GM21619 (cell line): ENCODE results near the gene DYNLT5.
"Not testable (repeated sequence)": the region's sequence is repeated elsewhere in the genome, so short reads cannot be mapped to it uniquely, and the experiment has no call there.

Source experiments
- ATAC-seq: cut with Tn5 transposase; IDR thresholded peaks from one replicate; pipeline ENCODE4 v1.9.1; 2021; ENCODE audit not compliant: unreplicated experiment

Gene DYNLT5

DNA sequence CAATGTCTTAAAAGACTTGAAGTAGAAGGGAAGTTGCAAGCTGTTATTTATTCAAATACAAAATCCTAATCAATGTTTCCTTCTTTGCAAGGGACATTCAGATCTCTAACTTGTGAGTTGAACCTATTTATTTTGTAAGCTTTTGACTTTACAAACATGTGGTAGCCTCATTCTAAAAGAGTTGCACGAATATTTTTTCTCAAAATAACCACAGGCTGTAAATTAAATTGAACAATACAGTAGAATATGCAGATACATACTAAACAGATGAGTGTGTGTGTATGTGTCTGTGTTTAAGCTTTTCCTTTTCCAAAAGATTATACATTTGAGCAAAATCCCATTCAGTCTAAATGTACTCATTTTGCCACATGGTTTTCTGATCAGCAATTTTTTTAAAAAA lies 4.8 kb upstream of the DYNLT5 start:
- no peak for ATAC-seq

DNA sequence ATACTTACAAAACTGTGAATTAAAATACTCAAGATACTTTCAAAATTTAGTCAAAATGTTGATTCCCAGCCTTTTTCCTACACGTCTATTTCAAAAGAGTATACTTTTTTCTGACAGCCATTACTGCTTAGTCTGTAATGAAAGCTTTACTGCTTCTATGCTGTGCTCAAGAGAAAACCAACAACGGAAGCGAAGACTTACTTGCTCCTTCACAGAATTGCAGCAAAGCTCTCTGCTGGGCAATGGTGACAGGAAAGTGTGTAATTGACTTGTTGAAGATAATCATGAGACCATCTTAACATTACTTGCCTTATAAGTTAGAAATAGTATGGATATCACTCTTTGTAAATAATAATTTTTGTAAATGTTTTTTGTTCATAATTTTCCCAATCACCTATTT lies 1.7 kb upstream of the DYNLT5 start:
- ATAC-seq = no peak

DNA sequence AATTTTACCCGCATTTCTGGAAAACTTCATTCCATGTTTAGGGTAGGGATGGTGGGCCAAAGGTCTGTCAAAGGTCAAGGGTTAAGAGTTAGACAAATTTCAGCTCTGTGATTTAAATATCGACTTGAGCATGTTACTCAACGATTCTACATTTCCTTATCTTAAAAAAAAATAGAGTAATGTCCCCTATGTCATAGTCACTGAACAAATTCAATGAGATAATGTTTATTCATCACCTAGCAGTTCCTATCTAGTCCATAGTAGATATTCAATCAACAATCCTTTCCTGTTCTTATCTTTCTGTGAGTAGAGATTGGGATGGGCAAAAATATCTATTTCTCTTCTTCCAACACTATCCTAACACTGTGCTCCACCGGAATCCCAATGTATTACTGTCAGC lies 1.1 kb upstream of the DYNLT5 start:
- no peak for ATAC-seq

DNA sequence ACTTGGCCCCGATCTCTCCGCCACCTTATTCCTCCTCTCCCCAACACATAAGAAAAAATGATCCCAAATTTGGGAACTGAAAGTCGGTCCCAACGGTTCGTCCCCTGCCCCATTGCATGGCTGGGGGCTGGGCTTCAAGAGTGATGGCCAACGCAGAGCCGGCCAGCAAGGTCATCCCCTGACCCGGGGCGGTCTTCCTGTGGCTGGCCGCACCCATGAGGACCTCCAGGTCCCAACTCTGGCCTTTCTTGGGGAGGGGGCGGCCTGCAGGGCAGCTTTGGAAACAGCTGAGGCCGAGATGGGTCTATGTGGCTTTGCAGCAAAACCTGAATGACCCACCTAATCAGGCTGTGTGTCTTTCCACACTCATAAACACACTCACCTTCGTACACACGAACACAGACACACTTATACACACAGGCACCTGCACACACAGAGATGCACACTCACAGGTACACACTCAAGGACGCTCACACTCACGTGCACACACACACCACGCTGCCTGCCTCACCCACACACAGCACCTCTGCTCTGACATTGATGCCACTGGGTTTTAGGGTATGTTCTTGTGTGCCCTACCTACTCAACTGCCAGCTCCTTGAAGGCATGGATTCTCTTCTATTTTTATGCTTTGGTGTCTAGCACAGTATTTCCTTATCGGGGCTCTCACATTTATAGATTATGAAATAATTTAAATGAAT lies 562 bp downstream of the DYNLT5 start:
- ATAC-seq = no peak

DNA sequence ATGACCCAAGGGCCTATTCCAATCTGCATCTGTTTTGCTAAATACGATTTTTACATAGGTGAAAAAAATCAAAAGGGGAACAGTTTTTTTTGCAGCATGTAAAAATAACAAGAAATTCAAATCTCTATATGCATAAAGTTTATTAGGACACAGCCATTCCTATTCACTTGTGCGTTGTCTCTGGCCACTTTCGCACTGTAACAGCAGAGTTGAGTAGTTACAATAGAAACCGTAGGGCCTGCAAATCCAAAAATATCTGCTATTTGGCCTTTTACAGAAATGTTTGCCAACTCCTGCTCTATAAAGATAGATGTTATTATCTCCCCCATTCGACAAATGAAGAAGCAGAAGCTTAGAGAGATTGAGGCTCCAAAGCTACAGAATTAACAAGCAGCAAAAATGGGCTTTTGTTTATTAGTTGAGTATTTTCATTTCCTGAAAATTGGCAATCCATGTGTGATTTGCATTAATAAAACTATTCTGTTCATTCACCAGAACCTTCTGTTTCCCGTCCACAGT lies 5.5 kb downstream of the DYNLT5 start:
- no peak for ATAC-seq

DNA sequence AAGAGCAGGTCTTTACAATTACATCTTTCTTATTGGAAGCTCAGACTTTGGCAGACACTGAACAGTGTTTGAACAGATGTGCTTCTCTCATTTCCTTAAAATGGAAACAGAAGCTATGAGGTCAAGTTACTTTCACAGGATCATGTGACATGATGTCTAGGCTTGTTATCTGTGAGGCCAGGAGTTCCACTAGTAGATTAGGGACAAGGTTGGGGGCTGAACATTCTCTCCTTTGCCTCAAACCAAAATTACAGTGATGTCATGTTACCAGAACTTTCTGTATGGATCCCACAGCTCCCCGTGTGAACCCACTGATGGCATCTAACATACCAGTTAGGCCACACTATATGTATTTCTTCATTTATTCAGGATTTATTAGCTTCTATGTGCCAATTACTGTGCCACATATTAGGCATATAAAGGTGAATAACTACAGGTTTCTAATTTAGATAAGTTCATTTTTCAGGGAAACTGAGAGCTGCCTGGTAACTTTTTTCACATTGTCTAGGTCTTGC lies 6.0 kb downstream of the DYNLT5 start:
- ATAC-seq = peak; percentile 100

DNA sequence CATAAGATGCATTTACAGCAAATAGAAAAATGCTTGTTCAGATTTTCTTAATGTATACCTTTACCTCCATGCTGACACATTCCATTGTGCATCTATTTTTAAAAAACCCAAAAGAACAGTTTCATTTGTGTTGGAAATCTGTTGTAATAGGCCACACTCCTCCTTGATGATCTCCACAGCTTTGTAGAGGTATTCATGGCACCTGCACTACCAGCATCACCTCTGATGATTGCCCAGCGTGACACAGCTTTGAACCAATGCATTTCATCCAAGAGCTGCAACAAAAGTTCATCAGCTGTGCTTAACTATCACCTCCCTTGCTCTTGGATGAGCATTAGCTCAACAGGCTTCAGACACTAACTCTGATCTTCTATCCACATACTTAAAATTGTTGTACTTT lies 8.2 kb downstream of the DYNLT5 start:
- no peak for ATAC-seq

DNA sequence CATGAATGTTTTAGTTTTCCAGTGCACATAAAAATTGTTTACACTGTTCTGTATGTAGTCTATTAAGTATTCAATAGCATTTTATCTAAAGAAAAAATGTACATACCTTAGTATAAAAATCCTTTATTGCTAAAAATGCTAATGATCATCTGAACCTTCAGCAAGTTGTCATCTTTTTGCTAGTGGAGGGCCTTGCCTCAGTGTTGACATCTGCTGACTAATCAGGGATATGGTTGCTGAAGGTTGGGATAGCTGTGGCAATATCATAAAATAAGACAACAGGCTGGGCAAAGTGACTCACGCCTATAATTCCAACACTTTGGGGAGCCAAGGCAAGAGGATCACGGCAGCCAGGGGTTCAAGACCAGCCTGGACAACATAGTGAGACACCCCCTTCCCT lies 9.0 kb downstream of the DYNLT5 start:
- no peak for ATAC-seq

DNA sequence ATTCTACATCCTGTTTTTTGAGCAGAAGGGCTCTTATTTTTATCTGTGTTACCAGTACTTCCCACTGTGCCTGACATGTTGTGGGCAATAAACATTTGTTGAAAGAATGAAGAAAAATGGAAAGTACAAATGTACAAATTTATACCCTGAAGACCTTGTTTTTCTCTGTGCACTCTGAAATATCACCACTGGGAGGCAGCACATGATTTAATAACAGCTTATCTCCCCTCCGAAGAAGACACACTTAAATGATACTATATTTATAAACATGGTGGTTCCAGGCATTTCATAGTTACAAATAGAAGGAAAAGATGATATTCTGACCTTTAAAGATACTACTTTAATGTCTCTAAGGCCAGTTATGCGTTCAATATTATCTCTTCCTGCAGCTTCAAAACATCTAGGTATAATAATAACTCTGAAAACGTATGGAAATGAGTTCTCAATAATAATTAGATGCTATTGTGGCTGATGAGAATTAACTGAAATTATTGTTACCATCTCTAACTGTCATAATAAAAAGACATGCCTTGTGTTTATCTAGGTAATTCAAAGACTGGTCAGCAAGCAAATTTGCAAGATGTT lies 12.8 kb downstream of the DYNLT5 start:
- ATAC-seq = peak; percentile 76

DNA sequence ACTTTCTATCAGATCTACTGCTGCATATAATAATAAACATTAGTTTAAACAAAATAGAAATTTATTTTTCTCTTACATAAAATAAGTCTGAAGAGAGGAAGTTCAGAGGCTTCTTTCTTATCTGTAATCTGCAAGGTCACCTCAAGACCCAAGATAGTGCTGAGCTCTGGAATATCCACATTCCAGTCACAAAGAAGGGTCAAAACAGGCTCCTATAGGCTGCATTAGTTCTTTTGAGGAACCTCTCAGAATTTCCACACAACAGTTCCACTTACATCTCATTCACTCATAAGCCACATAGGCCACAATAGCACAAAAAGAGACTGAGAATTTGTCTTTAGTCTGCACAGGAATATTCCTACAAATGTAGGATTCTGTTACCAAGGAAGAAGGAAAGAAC lies 15.4 kb downstream of the DYNLT5 start:
- ATAC-seq = no peak

DNA sequence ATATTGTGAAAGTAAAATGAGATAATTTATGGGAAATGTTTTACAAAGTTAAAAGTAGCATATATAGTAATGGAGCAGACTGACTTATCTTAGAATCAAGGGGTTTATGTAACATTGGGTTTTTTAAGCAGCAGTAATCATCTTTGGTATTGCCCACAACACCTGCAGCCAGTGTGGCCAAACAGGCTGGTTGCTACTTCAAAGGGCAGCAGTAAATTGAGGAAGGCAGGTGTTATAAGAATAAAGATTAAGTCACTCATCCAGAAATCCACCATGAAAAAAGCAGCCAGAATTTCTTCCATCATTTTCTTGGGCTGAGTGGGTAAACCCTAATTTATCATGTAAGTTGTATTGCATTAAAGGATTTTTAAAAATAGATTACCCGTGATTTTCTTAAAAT lies 16.7 kb downstream of the DYNLT5 start:
- no peak for ATAC-seq

DNA sequence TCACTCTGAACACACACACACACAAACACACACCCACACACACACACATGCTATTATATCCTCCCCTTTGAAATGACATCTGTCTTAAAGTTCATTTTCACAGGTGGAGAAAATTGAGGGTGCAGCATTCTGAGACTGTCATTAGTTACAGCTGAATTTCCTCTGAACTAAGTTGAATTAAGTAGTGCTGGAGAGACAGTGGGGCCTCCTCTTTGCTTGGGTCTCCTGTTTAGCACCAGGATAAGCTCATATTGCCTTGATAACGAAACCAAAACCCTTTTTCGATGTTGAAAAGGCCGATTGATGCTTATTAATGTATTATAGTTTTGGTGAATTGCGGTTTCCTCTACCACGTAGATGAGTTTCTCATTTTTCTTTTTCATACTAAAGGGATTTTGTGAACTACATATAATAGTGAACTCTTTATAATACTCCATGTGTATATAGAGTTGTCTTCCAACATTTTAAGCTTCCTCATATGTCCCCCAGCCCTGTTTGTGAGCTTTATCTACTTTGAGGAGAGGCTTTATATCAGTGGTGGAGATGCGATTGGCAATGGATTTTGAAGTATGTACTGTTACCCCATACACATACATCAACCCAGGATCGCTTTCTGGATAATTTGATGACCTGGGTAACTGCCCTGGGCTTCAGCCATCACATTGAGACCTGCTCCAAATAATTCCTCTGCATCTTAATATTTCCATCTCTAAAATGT lies 17.4 kb downstream of the DYNLT5 start:
- ATAC-seq = no peak

DNA sequence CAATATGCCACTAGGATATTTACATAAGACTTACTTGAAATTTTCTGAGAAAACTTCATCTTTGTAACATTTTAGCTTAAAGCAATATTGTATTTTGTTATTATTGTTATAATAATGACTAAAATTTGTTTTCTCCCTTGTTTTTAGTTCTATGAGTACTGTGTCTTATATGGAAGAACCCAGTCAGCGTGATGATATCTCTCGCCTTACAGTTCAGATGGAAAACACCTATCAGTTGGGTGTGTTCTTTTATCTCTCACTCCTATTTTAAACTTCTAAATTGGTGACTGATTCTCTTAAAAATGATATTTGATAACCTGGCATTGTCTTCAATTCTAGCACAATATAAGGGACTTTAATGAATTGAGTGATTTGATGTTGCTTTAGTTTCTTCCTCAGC lies 18.0 kb downstream of the DYNLT5 start:
- ATAC-seq = no peak

DNA sequence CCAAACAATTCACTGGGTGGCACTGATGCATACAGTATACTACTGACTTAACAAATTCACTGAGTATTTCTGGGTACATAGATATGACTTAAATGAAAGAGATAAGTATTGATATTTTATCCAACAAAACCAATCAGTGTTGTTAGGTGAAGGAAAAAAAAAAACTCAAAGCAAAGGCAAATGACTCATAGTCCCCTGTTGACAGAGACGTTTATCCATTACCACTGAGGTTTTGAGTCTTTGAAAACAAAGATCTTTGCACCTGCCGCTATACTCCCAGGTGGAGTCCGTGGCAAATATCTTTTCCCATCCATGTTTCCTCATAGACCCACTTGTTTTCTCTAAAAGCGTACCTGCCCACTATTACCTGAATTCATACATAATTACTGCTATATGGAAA lies 18.4 kb downstream of the DYNLT5 start:
- ATAC-seq = no peak

DNA sequence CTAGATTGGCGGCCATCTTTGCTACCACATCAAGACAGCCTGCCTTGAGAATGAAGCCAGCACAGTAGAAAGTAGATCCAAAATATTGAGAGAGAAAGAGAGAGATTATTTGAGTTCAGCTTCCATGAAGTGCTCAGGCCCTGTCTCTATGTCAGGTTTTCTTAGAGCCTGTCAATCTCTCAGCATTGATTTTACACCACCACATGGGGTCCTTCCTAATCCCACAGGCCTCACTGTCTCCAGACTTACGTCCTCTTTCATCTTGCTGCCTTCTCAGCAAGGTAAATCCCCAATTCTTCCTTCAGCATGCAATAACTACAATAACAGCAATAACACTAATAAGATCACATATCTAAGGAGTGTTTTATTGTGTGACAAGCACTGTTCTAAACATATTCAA lies 21.0 kb downstream of the DYNLT5 start:
- ATAC-seq = no peak

DNA sequence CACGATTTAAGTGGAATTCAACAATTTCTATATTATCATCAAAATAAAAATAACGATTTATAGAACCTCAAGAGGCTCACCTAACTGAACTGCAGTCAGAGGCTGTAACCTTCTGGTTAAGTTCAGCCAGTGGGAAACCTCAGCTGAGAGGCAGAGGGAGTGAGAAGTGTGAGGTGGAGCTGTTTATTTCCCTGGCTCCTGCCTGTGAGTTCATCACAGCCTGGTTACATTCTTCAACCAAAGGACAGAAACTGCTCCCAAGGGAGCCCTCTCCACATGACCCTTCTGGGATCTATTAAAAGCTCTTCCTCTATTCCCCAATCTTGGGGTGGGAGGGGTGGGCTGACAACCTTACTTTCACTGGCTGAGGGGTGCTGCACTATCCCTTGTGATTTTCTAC lies 22.2 kb downstream of the DYNLT5 start:
- ATAC-seq = no peak

DNA sequence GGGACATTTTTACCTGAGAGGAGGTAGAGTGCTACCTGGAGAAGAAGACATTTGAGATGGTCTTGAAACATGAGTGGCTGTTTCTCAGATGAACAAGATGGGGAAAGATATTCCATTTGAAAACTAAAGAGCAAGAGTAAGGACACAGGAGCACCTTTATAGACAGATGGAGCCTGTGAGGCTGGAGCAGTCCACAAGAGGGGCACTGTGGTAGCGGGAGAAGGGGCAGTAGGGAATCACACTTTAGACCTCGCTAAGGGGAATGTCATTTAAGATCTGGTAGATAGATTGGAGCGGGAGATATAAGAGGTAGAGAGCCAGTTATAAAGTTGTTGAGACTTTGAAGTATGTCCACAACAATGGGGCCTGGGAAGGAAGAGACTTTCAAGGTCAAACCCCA lies 23.4 kb downstream of the DYNLT5 start:
- ATAC-seq = no peak

DNA sequence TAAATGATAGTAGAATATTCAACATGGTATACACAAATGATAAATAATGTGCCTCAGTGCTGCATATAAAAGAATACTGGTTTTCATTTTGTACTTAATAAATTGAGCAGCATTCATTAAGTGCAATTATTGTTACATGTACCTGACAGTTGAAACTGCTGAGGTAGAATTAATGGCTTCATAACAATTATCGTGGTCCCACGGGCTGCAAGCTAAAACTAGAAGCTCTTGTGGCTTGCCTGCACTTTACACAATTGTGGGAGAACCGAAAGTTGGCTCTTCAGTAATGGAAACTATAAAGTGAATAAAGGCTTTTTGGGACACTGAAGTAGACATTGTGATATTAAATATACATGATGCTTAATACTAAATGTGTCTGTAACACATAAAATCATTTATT lies 25.6 kb downstream of the DYNLT5 start:
- ATAC-seq = no peak

DNA sequence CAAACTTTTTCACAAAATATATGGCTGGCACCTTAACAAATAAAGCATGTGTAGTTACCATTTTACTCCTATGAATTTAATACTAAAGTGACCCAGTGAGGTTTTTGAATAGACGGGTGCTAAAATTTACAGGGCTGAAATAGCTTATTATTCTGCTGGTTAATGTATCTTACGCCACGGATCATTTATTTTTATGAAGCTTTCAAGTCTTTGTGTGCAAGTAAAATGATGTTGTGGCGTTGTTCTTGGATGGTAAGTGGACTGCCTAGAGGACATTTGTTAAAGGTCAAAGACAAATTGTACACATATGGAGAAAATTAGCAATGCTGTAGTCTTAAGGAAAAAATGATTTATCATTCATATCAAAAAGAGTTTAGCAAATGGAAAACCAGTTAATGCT lies 26.0 kb downstream of the DYNLT5 start:
- ATAC-seq = no peak

DNA sequence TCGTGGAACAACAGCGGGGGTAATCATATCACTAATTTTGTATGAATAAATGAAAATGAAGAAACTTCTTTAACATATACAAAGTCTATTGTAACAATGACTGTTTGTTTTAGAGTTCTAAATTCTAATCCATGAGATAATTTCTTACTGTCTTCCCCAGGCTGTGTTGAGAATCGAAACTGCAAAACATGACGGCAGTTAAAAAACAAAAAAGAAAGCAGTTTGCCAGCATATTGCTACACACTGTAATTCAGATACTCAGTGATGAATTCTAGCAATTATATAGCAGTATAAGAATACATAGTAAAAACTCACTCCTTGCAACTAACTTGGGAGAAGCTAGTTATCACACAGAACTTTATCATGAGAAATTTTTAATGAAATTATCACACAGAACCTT lies 26.7 kb downstream of the DYNLT5 start:
- ATAC-seq = no peak

DNA sequence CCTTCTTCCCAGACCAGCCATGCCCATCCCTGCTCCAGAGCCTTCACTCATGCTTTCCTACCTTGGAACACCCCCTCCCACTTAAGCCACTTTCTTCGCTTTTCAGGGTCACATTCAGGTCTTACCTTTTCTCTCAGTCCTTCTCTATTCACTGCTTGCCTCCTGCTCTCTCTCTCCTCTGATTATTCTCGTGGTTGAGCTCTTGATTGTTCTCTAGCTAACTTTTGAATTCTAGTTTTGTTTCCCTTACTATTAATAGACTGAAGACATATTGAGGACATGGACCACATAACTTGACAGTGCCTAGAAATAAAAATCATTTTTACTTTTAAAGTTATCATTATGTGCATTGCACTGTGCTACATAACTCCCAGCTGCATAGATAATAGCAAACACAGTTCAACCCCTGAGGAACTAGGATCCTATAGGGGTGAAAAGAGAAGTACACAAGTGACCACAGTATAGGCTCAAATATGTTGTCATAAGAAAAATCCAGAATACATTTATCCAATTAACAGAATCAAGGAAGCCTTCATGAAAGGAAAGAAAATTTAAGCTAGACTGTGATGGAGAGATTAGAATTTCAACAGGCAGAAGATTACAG lies 27.3 kb downstream of the DYNLT5 start:
- ATAC-seq = no peak

DNA sequence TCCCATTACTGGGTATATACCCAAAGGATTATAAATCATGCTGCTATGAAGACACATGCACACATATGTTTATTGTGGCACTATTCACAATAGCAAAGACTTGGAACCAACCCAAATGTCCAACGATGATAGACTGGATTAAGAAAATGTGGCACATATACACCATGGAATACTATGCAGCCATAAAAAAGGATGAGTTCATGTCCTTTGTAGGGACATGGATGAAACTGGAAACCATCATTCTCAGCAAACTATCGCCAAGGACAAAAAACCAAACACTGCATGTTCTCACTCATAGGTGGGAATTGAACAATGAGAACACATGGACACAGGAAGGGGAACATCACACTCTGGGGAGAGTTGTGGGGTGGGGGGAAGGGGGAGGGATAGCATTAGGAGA lies 33.5 kb downstream of the DYNLT5 start:
- not testable (repeated sequence) for ATAC-seq
